HG02623 (cell line): ENCODE data around the gene POLG.
A peak's percentile ranks its signal among the peaks of the same experiment; 100 is the strongest.

Source experiments
- ATAC-seq: cut with Tn5 transposase; IDR thresholded peaks from one replicate; pipeline ENCODE4 v1.9.1; 2021; ENCODE audit warnings: moderate library complexity; ENCODE audit not compliant: unreplicated experiment

The POLG gene

DNA sequence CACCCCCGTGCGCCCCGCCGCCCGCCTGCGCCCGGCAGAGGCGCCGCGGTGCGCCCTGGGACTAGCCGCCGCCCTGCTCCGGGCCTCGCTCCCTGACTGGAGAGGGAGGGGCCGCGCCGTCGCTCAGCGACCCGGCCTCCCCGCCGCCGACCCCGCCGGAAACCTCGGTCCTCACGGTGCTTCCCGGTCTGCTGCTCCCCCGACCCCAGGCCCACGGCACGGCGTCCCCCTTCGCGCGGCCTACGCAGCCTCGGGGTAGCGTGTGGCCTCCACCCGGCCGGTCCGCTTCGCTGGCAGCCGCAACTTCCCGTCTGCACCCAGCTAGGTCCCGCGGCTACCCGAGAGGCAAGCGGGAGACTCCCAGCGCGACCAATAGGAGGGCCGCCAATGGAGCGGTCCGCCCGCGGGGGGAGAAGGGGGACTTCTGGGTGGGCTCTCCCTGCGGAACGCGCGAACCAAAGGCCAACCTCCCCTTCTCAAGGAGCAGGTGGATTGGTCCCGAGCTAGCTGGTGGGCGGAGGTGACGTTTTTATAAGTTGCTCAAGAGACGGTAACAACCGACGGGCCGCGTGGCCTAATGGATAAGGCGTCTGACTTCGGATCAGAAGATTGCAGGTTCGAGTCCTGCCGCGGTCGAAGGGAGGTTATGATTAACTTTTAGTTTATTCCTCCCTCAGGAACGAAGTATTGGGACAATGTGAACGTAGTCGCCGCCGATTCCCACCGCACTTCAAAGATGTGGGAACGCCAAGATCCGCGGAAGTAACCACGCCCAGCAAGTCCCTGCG lies at the start of gene POLG:
Gene POLG, minus strand, starts transcription at position 315 of the 788 bp plus-strand sequence. CDS start 1,070 bp downstream, outside the sequence.
- ATAC-seq = peak; percentile 91

DNA sequence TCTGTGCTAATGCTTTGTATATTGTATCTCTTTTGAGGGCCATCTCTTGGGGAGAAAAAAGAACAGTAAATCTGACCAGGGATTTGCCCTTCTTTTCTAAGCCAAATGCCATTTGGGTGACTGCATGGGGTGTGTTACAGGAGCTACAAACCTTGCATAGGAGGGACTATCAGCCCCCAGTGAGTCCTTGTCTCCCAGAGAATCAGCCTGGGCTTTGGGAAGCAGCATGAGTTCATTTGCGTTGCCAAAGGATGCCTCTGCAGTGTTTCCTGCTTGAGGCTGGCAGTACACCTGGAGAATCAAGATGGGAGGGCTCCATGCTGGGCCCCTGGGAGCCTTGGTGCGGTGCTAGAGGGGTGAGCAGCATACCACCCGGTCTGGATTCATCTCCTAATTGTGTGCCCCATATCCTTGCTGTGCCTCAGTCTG lies 49.6 kb upstream of the POLG start:
- no peak for ATAC-seq

- no peak for ATAC-seq
Measured at GRCh38 chr15:89383365-89384175, 48.9 kb upstream of the POLG start.

GRCh38 chr15:89381888-89382686 lies 47.5 kb upstream of the POLG start:
- no peak for ATAC-seq

DNA sequence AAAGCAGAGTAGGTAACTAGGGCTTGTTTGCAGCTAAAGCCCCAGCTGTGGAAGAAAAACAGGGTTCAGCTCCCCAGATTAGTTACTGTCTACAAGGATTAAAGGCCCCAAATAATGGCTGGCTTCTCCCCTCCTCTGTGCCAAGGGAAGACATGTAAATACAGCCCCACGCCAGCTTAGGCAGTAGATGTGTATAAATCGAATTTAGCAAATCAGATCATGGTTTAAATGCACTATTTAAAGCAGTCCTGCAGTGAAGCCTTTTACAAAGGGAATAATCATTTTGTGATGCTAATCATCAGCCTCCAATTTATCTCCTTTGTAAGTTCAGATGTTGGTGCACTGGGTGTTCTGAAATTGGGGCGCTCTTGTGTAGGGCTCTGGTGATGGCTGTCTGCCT lies 46.7 kb upstream of the POLG start:
- ATAC-seq = no peak

DNA sequence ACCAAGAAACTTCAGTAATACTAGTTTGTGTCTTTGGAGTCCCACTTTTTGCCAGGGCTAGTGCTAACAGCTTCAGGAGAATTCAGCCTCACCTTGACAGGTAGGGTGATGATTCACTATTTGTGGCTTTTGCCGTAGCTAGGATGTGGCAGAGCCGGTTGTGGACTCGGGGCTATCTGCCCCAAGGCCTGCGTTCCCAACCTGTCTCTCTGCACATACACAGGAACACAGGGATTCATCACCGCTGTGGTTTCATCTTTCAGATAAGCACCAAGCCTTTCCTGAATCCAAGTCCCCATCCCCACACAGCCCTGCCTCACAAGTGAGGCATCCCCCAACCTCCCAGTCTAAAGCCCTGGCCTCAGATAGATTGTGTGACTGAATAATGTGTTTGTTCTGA lies 45.2 kb upstream of the POLG start:
- ATAC-seq = no peak

DNA sequence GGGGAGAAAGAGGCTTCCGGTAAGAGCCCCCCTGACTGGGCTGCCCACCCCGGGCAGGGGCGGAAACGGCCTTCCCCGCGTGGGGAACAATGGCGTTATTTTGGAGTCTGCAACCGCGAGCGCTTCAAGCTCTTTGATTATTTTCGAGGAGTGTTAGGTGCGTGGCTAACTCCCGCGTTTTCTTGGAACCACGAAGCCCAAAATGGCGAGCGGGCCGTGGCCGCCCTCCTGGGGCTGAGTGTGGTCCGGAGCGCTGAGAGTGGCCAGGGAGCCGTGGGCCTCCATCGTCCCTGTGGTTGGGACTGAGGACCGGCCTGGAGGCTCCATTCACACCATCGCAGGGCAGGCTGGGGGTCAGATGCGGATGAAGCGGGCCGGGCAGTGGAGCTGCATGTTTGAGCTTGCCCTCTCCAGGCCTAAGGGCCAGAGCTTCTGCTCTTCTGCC lies 44.6 kb upstream of the POLG start:
- no peak for ATAC-seq

GRCh38 chr15:89378296-89379151 lies 43.9 kb upstream of the POLG start:
- no peak for ATAC-seq

DNA sequence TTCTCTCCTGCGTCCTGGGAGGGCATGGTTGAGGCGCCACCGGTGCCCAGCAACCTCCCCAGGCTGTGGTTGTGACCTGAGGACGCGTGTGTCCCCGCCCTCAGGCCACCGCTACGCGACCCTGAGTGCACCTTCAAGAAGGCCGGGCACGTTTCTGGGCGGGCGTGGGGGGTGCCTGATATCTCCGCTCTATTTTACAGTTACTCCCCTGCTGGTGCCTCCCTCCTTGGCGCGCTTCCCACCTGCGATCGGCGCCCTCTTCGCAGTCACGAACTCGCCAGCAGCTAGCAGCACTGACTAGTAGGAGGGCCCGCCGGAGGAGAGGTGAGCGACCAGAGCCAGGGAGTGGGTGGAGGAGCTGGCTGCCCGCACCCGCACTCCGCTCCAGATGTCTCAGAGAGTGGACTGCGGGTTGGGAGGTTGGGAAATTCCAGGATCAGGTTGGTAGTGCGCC lies 43.2 kb upstream of the POLG start:
- ATAC-seq = no peak

GRCh38 chr15:89377024-89377841 lies 42.6 kb upstream of the POLG start:
- ATAC-seq = no peak

GRCh38 chr15:89376388-89376787 lies 41.8 kb upstream of the POLG start:
- ATAC-seq = no peak

DNA sequence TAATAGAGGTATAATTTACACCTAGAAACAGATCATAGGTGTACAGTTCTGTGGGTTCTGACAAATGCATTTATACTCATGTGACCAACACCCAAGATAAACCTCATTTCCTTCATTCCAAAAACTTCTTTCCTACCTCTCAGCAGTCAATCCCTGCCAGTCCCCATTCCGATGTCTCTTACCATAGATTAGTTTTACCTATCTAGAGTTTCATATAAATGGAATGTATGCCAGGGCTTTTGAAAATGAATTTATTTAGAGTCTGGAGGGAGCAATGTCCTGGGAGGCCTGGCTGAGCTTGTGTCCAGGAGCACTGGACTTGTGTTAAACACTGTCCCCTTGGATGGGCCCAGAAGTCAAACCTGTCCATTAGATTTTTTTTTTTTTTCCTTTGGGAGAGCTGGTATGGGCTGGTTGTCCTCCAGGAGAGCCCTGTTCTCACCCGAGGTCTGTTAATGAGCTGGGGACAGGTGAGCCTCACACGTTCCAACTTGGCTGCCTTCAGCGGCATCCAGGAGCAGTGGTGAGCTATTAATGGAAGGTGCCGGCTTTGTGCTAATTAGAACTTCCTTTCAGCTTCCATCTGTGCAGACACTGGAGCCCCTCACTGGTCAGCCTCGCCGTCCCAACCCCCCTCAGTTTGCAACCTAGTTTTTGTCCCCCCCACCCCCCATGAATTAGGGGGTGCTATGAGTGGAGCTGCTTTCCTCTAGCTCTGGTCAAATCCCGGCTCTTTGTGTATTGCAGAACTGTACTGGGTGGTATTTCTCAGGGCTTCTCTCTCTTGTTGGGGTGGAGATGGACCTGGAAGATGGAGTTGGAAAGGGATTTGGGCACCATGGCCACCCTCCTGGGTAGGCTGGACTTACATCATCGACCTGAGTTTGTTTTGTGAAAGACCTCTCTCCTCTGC lies 40.7 kb upstream of the POLG start:
- ATAC-seq = no peak

DNA sequence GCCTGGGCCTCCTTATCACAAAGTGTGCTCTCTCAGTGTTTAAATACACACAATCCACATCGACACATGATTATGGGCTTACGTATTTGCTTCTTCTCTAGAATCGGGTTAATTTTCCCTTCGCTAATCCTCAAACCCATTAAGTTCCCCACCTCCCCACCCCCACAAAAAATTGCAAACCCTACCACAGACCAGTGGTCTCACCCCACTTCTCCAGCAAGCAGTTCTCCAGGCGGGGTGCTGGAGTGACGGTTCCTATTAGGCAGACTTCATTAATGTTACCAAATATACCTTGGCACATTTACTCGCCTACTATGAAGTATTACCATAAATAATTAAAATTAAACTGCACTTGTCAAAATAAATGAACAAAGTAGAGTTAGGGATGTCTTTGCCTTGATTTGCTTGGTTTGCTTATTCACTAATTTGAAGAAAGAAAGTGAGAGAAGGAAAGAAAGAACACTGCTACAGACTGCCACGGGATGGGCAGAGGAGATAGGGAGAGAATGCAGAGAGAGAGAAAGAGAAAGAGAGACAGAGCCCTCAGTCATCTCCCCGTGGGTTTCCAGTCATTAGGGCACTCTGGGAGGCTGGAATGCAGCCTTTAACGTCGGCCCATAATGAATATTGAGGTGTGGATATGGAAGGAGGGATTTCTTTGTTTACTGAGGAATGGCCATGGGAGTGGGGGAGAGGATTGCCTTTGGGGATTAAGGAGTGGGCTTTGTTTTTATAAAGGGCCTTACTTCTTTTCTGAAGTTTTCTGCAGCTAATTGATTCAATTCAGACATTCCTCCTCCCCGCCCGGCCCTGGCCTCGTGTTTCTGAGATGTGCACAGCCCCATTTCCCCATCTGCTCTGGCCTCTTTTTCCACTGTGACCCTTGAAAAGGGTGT lies 39.7 kb upstream of the POLG start:
- ATAC-seq = no peak

- ATAC-seq = no peak
Measured at GRCh38 chr15:89372069-89372935, 37.7 kb upstream of the POLG start.

DNA sequence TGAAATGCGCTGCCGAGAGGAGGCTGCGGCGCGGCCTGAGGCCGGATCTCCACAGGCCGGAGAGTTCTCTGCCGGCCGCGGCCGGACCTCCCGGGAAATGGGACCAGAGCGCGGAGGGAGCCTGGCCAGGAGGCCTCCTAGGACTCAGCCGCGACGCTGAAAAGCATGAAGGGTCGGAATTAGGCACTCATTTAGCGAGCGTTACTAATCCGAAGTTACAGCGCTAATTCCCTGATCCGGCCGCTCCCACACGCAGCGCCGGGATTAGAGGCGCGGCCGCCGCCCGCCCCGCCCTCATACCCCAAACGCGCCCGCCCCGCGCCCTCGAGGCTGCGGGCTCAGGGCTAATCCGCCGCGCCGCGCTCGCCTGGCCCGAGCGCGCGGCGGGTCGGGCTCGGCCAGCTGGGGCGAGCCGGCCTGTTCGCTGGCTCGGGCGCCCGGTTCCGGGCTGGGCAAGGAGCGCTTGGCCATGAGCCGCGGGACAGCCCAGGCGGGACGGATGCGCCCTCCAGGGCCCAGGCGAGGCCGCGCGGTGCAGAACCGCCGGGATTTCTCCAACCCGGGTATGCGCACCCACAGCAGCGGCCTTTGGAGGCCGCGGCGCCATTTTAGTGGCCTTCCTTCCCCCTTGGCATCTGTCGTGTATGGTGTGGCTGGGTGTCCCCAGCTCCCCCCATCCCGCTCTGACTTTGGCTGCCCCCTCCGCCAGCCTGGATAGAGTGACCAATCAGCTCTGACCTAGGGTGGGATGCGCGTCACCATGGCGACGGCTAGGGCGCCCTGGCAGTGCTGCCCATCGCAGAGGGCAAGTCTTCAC lies 36.8 kb upstream of the POLG start:
- no peak for ATAC-seq

- no peak for ATAC-seq
Measured at GRCh38 chr15:89370978-89371227, 36.3 kb upstream of the POLG start.
